GM10248 (cell line): ENCODE data around the gene TRPM8.

Experiments
- CTCF ChIA-PET: fragments of 300-600 bp; sonication (Branson Sonifier 250); formaldehyde crosslinking; extraction: SDS; loops from one replicate; lab custom pipeline; 2021; ENCODE audit warnings: antibody characterized with exemption; lab: Yijun Ruan, JAX
- POLR2A ChIA-PET: fragments of 350-650 bp; sonication (Branson Sonifier 250); formaldehyde crosslinking; extraction: SDS; loops from one replicate; lab custom pipeline; 2020; ENCODE audit warnings: antibody characterized with exemption; lab: Yijun Ruan, JAX
- DNase-seq: peaks from one replicate; pipeline ENCODE4 v3.0.0; 2012; ENCODE audit errors: extremely low spot score
- TF ChIP-seq, protein P1 (sequence below): IDR thresholded peaks from 2 replicates; pipeline ENCODE4 v1.5.1; 2012; ENCODE audit warnings: mild to moderate bottlenecking, low read depth; ENCODE audit errors: extremely low read depth, missing control alignments, control extremely low read depth

TRPM8 gene

DNA sequence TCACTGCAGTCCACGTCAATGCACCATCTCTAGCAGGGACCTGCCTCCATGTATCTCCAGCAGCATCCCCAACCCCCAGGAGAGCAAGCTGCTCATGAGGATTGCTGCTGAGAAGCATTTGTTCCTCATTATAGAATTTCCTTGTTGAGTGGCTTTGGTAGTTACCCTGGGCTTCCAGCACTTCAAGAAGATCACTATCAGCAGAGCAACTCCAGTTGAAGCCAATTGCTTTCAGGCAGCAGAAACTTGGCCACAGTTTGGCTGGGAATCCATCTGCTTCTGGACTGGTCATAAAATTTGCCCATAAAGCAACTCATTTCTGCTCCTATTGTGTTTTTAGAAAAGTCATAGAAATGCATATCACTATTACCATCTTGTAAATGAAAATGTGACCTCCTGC, 17.4 kb downstream of the TRPM8 start:
- TF ChIP-seq, protein P1, sequence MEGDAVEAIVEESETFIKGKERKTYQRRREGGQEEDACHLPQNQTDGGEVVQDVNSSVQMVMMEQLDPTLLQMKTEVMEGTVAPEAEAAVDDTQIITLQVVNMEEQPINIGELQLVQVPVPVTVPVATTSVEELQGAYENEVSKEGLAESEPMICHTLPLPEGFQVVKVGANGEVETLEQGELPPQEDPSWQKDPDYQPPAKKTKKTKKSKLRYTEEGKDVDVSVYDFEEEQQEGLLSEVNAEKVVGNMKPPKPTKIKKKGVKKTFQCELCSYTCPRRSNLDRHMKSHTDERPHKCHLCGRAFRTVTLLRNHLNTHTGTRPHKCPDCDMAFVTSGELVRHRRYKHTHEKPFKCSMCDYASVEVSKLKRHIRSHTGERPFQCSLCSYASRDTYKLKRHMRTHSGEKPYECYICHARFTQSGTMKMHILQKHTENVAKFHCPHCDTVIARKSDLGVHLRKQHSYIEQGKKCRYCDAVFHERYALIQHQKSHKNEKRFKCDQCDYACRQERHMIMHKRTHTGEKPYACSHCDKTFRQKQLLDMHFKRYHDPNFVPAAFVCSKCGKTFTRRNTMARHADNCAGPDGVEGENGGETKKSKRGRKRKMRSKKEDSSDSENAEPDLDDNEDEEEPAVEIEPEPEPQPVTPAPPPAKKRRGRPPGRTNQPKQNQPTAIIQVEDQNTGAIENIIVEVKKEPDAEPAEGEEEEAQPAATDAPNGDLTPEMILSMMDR, result no peak
- ChIA-PET POLR2A (no interaction called here), CTCF (no interaction called here)
- no peak for DNase-seq

DNA sequence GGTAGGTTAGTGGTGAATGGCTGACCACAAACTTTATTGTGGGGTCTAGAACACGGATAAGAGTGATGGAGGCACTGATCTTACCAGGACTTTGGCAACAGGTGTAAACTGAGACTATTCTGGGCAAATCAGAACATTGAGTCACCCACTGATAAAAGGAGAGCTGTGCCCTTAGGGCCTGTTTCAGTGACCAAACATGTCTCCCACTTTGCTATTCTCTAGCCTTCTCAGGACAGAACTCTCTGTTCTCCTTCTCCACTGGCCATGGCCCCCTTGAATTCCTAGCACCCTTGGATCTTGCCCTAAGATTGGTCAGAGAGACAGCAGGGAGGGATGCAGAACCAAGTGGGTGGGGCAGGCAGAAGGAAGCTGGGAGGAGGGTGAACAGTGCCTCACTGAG, 18.3 kb downstream of the TRPM8 start:
- DNase-seq, result no peak
- POLR2A ChIA-PET, result no interaction called here
- CTCF ChIA-PET, result interaction anchor here (0.9 kb wide), 1 partner anchor 9 kb away, joined by 4 read pairs; no protein-coding TSS in a partner anchor
- TF ChIP-seq, protein P1, result no peak

- DNase-seq, result no peak
- POLR2A ChIA-PET, result no interaction called here
- CTCF ChIA-PET, result interaction anchor here (0.9 kb wide), 1 partner anchor 10 kb away, joined by 4 read pairs; no protein-coding TSS in a partner anchor
- TF ChIP-seq, protein P1, result no peak
Observed at GRCh38 chr2:233936089-233936488, 18.9 kb downstream of the TRPM8 start.

GRCh38 chr2:233938676-233939370, 21.6 kb downstream of the TRPM8 start:
- CTCF ChIA-PET, result no interaction called here
- POLR2A ChIA-PET, result no interaction called here
- TF ChIP-seq, protein P1, result no peak
- DNase-seq, result no peak

- ChIA-PET CTCF (no interaction called here), POLR2A (no interaction called here)
- DNase-seq, result no peak
- TF ChIP-seq, protein P1, result no peak
Observed at GRCh38 chr2:233940376-233941276, 23.5 kb downstream of the TRPM8 start.

DNA sequence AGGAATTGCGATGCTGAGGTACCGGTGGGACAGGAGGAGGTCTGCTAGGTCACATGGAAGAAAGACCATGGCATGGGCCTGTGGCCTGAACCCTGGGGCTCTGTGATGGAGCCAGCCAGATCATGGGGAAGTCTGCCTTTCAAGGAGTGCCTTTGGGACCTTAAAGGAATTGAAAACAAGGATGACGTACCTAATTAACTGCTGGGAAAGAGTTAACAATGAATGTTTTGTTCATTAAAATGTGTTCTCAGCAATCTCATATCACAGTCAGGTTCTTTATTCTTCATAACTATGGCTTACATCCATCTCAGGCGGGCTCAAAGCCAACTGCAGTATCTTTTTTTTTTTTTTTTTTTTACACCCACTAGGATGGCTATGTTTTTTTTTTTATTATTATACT, 25.6 kb downstream of the TRPM8 start:
- TF ChIP-seq, protein P1, result no peak
- no peak for DNase-seq
- POLR2A ChIA-PET, result no interaction called here
- CTCF ChIA-PET, result no interaction called here
